HEK293 (cell line): ENCODE results near the gene C21orf58.

Experiments used
- CTCF ChIA-PET: fragments of 350-600 bp; formaldehyde crosslinking; extraction: SDS; loops from one replicate; lab custom pipeline; 2021; ENCODE audit warnings: antibody characterized with exemption; lab: Yijun Ruan, JAX
- POLR2A ChIA-PET: fragments of 300-600 bp; formaldehyde crosslinking; extraction: SDS; loops from one replicate; lab custom pipeline; 2020; ENCODE audit warnings: antibody characterized with exemption, inconsistent platforms; lab: Yijun Ruan, JAX
- H3K27ac ChIP-seq: fragments of 200-500 bp; sonication (Bioruptor generic); 2 replicates; pipeline ENCODE4 v1.5.1; 2014; ENCODE audit warnings: low read depth, low read length, control low read depth, inconsistent platforms; ENCODE audit errors: extremely low read depth
- H3K36me3 ChIP-seq, 2 experiments: fragments of 200-500 bp in 1 of 2; sonication (Bioruptor generic) in 1 of 2; 1 replicate in 1 of 2; 2 replicates in 1 of 2; pipeline ENCODE4 v1.5.1; 2014 to 2017; ENCODE audit warnings: inconsistent platforms in 2 of 2, low read length in 2 of 2; ENCODE audit not compliant: control insufficient read depth in 2 of 2, insufficient read depth in 1 of 2
- H3K4me1 ChIP-seq: fragments of 200-500 bp; sonication (Bioruptor generic); 2 replicates; pipeline ENCODE4 v1.5.1; 2014; ENCODE audit warnings: mild to moderate bottlenecking, low read length, inconsistent platforms; ENCODE audit not compliant: control insufficient read depth, insufficient read depth
- H3K4me3 ChIP-seq: 2 replicates; pipeline ENCODE4 v1.5.1; 2011; ENCODE audit warnings: low read depth, mild to moderate bottlenecking, control low read depth, low read length, moderate library complexity
- H3K9me3 ChIP-seq: fragments of 200-500 bp; sonication (Bioruptor generic); 2 replicates; pipeline ENCODE4 v1.5.1; 2014; ENCODE audit warnings: low read depth, low read length, inconsistent platforms; ENCODE audit not compliant: control insufficient read depth, insufficient read depth
- HIC1 ChIP-seq: fragments of 450-650 bp; formaldehyde crosslinking; IDR thresholded peaks from 2 replicates; pipeline ENCODE4 v1.5.1; 2016; ENCODE audit warnings: missing biosample characterization, missing genetic modification characterization
- KLF10 ChIP-seq: fragments of 450-650 bp; IDR thresholded peaks from 2 replicates; pipeline ENCODE4 v1.5.1; 2018; ENCODE audit warnings: missing biosample characterization, mild to moderate bottlenecking, missing genetic modification characterization
- PRDM2 ChIP-seq: fragments of 450-650 bp; formaldehyde crosslinking; IDR thresholded peaks from 2 replicates; pipeline ENCODE4 v1.5.1; 2016; ENCODE audit warnings: missing biosample characterization, missing genetic modification characterization, borderline replicate concordance
- PRDM4 ChIP-seq: fragments of 450-650 bp; formaldehyde crosslinking; IDR thresholded peaks from 2 replicates; pipeline ENCODE4 v1.5.1; 2017; ENCODE audit warnings: missing biosample characterization, missing genetic modification characterization
- RBAK ChIP-seq: fragments of 450-650 bp; formaldehyde crosslinking; IDR thresholded peaks from 2 replicates; pipeline ENCODE4 v1.5.1; 2016; ENCODE audit warnings: missing biosample characterization, missing genetic modification characterization
- REPIN1 ChIP-seq: fragments of 450-650 bp; formaldehyde crosslinking; IDR thresholded peaks from 2 replicates; pipeline ENCODE4 v1.5.1; 2017; ENCODE audit warnings: missing biosample characterization, missing genetic modification characterization, low read depth
- TRIM28 ChIP-seq: IDR thresholded peaks from 2 replicates; pipeline ENCODE4 v1.6.1; 2011; ENCODE audit warnings: low read length, control low read depth, borderline replicate concordance
- ZNF146 ChIP-seq: fragments of 450-650 bp; formaldehyde crosslinking; IDR thresholded peaks from 2 replicates; pipeline ENCODE4 v1.5.1; 2016; ENCODE audit warnings: missing biosample characterization, missing genetic modification characterization
- ZNF155 ChIP-seq: fragments of 450-650 bp; formaldehyde crosslinking; IDR thresholded peaks from 2 replicates; pipeline ENCODE4 v1.5.1; 2016; ENCODE audit warnings: missing biosample characterization, missing genetic modification characterization
- ZNF223 ChIP-seq: fragments of 450-650 bp; formaldehyde crosslinking; IDR thresholded peaks from 2 replicates; pipeline ENCODE4 v1.5.1; 2016; ENCODE audit warnings: missing biosample characterization, missing genetic modification characterization
- ZNF350 ChIP-seq: fragments of 450-650 bp; formaldehyde crosslinking; IDR thresholded peaks from 2 replicates; pipeline ENCODE4 v1.5.0; 2017; ENCODE audit warnings: missing biosample characterization, mild to moderate bottlenecking, missing genetic modification characterization
- ZNF488 ChIP-seq: fragments of 450-650 bp; formaldehyde crosslinking; IDR thresholded peaks from 2 replicates; pipeline ENCODE4 v1.5.1; 2016; ENCODE audit warnings: missing biosample characterization, missing genetic modification characterization
- ZNF501 ChIP-seq: fragments of 450-650 bp; formaldehyde crosslinking; IDR thresholded peaks from 2 replicates; pipeline ENCODE4 v1.5.1; 2016; ENCODE audit warnings: missing biosample characterization, missing genetic modification characterization
- ZNF571 ChIP-seq: fragments of 450-650 bp; formaldehyde crosslinking; IDR thresholded peaks from 2 replicates; pipeline ENCODE4 v1.5.0; 2017; ENCODE audit warnings: missing biosample characterization, missing genetic modification characterization
- ZNF624 ChIP-seq: fragments of 450-650 bp; formaldehyde crosslinking; IDR thresholded peaks from 2 replicates; pipeline ENCODE4 v1.5.1; 2017; ENCODE audit warnings: missing biosample characterization, missing genetic modification characterization
- ZNF837 ChIP-seq: fragments of 450-650 bp; formaldehyde crosslinking; IDR thresholded peaks from 2 replicates; pipeline ENCODE4 v1.5.1; 2016; ENCODE audit warnings: missing biosample characterization, missing genetic modification characterization

The C21orf58 gene

GRCh38 chr21:46285761-46286647 is 37.7 kb downstream of the C21orf58 start, which contains the start of gene YBEY (continued):
- TF ChIP-seq HIC1 (tag by site-specific recombination) (no peak), PRDM4 (tag by site-specific recombination) (peak; percentile 51; the same call in 1 of the 2 replicates), ZNF501 (tag by site-specific recombination) (no peak), REPIN1 (tag by site-specific recombination) (peak; percentile 88; the same call in 1 of the 2 replicates), ZNF837 (tag by site-specific recombination) (peak; percentile 61; the same call in 1 of the 2 replicates), ZNF146 (tag by site-specific recombination) (peak; percentile 77), ZNF155 (tag by site-specific recombination) (no peak), PRDM2 (tag by site-specific recombination) (no peak), ZNF350 (no peak; the same call in 1 of the 2 replicates), RBAK (no peak), ZNF488 (tag by site-specific recombination) (peak; percentile 5; the same call in 1 of the 2 replicates)
- TF ChIP-seq, all 188 proteins: peak for 83

- CTCF ChIA-PET: interaction anchor here (0.6 to 1.7 kb wide), 7 partner anchors 28 to 315 kb away, joined by 3 to 7 read pairs (median 3); no protein-coding TSS in a partner anchor
- H3K4me1 ChIP-seq: peaks cover 4% of the 10 kb centered on the region; the same call in 1 of the 2 replicates
- H3K9me3 ChIP-seq: no peaks in the 10 kb centered on the region
- peaks cover 27 to 51% of the 10 kb centered on the region in 2 experiments for H3K36me3 ChIP-seq
- TF ChIP-seq ZNF624 (tag by site-specific recombination) (no peak), KLF10 (tag by site-specific recombination) (no peak), TRIM28 (no peak), ZNF571 (tag by site-specific recombination) (no peak), ZNF223 (tag by site-specific recombination) (no peak)
- TF ChIP-seq, all 188 proteins: peak for 0
- H3K4me3 ChIP-seq: peak within 1 kb of the TSS; percentile 61
- POLR2A ChIA-PET: interaction anchor here (2.0 kb wide), 2 partner anchors 12 to 40 kb away, joined by 8 to 9 read pairs; no protein-coding TSS in a partner anchor
- peak within 1 kb of the TSS; percentile 81 for H3K27ac ChIP-seq
These were observed 38.4 kb downstream of the C21orf58 start, which contains the start of gene MCM3AP for GRCh38 chr21:46285206-46285661. TSS of gene MCM3AP (minus strand) at chr21:46285611. CDS start at chr21:46285286, 325 bp downstream.
